HCT116 (cell line): ENCODE measurements around the gene CTU2. TPM values are rescaled to one million over a fixed set of nuclear protein-coding genes. Genes with fewer than 3 reads are reported as not detected.
A peak's percentile ranks its signal among the peaks of the same experiment; 100 is the strongest.

Experiments used
- ATAC-seq: fragments of 200-7000 bp; cut with Tn5 transposase; 2 replicates; pipeline ENCODE4 v1.9.1; 2020; ENCODE audit warnings: mild to moderate bottlenecking, moderate library complexity
- BruUV-seq: library from RNA; stranded (reverse); fragments of 400-500 nt; replicated peaks from 2 replicates; lab custom pipeline; 2021; lab: Mats Ljungman, UMichigan
- CTCF ChIA-PET: fragments of 300-600 bp; sonication (Branson Sonifier 250); formaldehyde crosslinking; loops from one replicate; lab custom pipeline; 2021; ENCODE audit warnings: antibody characterized with exemption; lab: Charles Lee
- POLR2A ChIA-PET: fragments of 300-600, 350-600 bp; sonication (Branson Sonifier 250); formaldehyde crosslinking; loops from one replicate; lab custom pipeline; 2021; ENCODE audit warnings: antibody characterized with exemption; lab: Charles Lee
- RAD21 ChIA-PET, 2 experiments: fragments of 300-600 bp; sonication (Branson Sonifier 250); formaldehyde crosslinking; loops; one replicate each; lab custom pipeline; 2023; ENCODE audit warnings: low total read pairs in 2 of 2; ENCODE audit not compliant: uncharacterized antibody in 2 of 2, unreplicated experiment in 2 of 2, low non-redundant PET in 1 of 2; lab: Charles Lee
- DNase-seq: peaks from one replicate; pipeline ENCODE4 v3.0.0-alpha.2; 2010; ENCODE audit warnings: low read depth, low spot score
- H2AFZ ChIP-seq: fragments of 200-600 bp; shearing (Covaris generic), sonication (generic); 2 replicates; pipeline ENCODE4 v1.6.1; 2017; ENCODE audit warnings: low read depth, mixed run types, mixed read lengths, antibody characterized with exemption, low read length; ENCODE audit not compliant: poor library complexity, severe bottlenecking
- H3K27ac ChIP-seq: 2 replicates; pipeline ENCODE4 v1.5.1; 2012; ENCODE audit warnings: low read depth, low read length
- H3K27me3 ChIP-seq: fragments of 200-600 bp; sonication (generic); 2 replicates; pipeline ENCODE4 v1.6.1; 2016; ENCODE audit warnings: mixed run types, low read length, mixed read lengths; ENCODE audit not compliant: insufficient read depth
- H3K36me3 ChIP-seq, 2 experiments: fragments of 200-500 bp in 1 of 2; fragments of 200-600 bp in 1 of 2; sonication (Bioruptor generic) in 1 of 2; sonication (generic) in 1 of 2; 2 replicates each; pipeline versions ENCODE4 v1.5.1 to v1.6.1; 2014 to 2016; ENCODE audit warnings: low read length in 2 of 2, inconsistent platforms in 1 of 2, mixed read lengths in 1 of 2, mixed run types in 1 of 2; ENCODE audit not compliant: insufficient read depth in 2 of 2, control insufficient read depth in 1 of 2
- H3K4me1 ChIP-seq, 2 experiments: fragments of 200-600 bp in 1 of 2; sonication (generic) in 1 of 2; 2 replicates each; pipeline versions ENCODE4 v1.5.1 to v1.6.1; 2012 to 2017; ENCODE audit warnings: low read length in 2 of 2, inconsistent platforms in 1 of 2, mild to moderate bottlenecking in 1 of 2, mixed read lengths in 1 of 2, mixed run types in 1 of 2, moderate library complexity in 1 of 2; ENCODE audit not compliant: insufficient read depth in 2 of 2, control insufficient read depth in 1 of 2
- H3K4me2 ChIP-seq: fragments of 200-600 bp; sonication (generic); 2 replicates; pipeline ENCODE4 v1.6.1; 2017; ENCODE audit warnings: mixed run types, low read length, mixed read lengths
- H3K4me3 ChIP-seq, 2 experiments: fragments of 200-600 bp in 1 of 2; sonication (generic) in 1 of 2; replicated peaks in 1 of 2; 2 replicates each; pipeline ENCODE4 v1.5.1; 2011 to 2016; ENCODE audit warnings: low read length in 2 of 2, control low read depth in 1 of 2, low read depth in 1 of 2, mild to moderate bottlenecking in 1 of 2, mixed read lengths in 1 of 2, mixed run types in 1 of 2
- H3K79me2 ChIP-seq: fragments of 200-600 bp; sonication (generic); 2 replicates; pipeline ENCODE4 v1.6.1; 2017; ENCODE audit warnings: mild to moderate bottlenecking, mixed run types, low read length, moderate library complexity, mixed read lengths; ENCODE audit not compliant: insufficient read depth
- H3K9ac ChIP-seq: fragments of 200-600 bp; sonication (generic); 2 replicates; pipeline ENCODE4 v1.6.1; 2016; ENCODE audit warnings: low read length, mixed read lengths
- H3K9me2 ChIP-seq: fragments of 200-600 bp; sonication (generic), shearing (Covaris generic); 2 replicates; pipeline ENCODE4 v1.6.1; 2017; ENCODE audit warnings: mixed run types, mild to moderate bottlenecking, moderate library complexity; ENCODE audit not compliant: insufficient read depth
- H3K9me3 ChIP-seq, 2 experiments: fragments of 200-500 bp in 1 of 2; fragments of 200-600 bp in 1 of 2; sonication (Bioruptor generic) in 1 of 2; sonication (generic) in 1 of 2; 2 replicates each; pipeline ENCODE4 v1.6.1; 2014 to 2017; ENCODE audit warnings: low read length in 2 of 2, mixed read lengths in 2 of 2, inconsistent platforms in 1 of 2, low read depth in 1 of 2, mild to moderate bottlenecking in 1 of 2, mixed run types in 1 of 2, moderate library complexity in 1 of 2; ENCODE audit not compliant: control insufficient read depth in 1 of 2, insufficient read depth in 1 of 2
- H4K20me1 ChIP-seq: fragments of 200-600 bp; sonication (generic), shearing (Covaris generic); 2 replicates; pipeline ENCODE4 v1.6.1; 2017; ENCODE audit warnings: mixed run types, mild to moderate bottlenecking, moderate library complexity; ENCODE audit not compliant: insufficient read depth
- CBX3 ChIP-seq: IDR thresholded peaks from 2 replicates; pipeline ENCODE4 v1.6.1; 2012; ENCODE audit warnings: low read depth
- JUND ChIP-seq: IDR thresholded peaks from 2 replicates; pipeline ENCODE4 v1.6.1; 2012
- POLR2AphosphoS5 ChIP-seq: IDR thresholded peaks from 2 replicates; pipeline ENCODE4 v1.6.1; 2011; ENCODE audit warnings: mild to moderate bottlenecking, low read depth, low read length, moderate library complexity
- RAD21 ChIP-seq: IDR thresholded peaks from 2 replicates; pipeline ENCODE4 v1.6.1; 2012; ENCODE audit warnings: low read depth, mild to moderate bottlenecking
- ZFX ChIP-seq: fragments of 450-650 bp; IDR thresholded peaks from 2 replicates; pipeline ENCODE4 v1.6.1; 2017
- intact Hi-C: fragments of 100-400 bp; cut with micrococcal nuclease; formaldehyde crosslinking; loops from 2 replicates; pipeline ENCODE4 v1.10.0; 2022
- total RNA-seq: library from RNA; stranded (reverse); gene quantifications from one replicate; pipeline ENCODE4 v1.2.1, GENCODE V29; 2021; ENCODE audit not compliant: unreplicated experiment
- TF ChIP-seq, protein P1 (sequence below): IDR thresholded peaks from 2 replicates; pipeline ENCODE4 v1.6.1; 2012

CTU2 gene
- total RNA-seq, 1 experiment from 2014 or later = 71.3 TPM

DNA sequence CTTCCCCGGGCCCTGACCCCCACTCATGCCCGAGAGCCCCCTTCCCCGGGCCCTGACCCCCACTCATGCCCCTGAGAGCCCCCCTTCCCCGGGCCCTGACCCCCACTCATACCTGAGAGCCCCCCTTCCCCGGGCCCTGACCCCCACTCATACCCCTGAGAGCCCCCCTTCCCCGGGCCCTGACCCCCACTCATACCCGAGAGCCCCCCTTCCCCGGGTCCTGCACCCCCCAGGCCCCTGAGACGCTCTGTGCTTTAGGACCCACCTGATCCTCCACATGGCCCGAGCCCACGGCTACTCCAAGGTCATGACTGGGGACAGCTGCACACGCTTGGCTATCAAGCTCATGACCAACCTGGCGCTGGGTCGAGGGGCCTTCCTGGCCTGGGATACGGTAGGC is 6.8 kb downstream of the CTU2 start:
- H3K4me3 ChIP-seq = no peak overlapping the region
- peaks cover 35% of the 10 kb centered on the region for H3K79me2 ChIP-seq
- POLR2A ChIA-PET = no interaction called here
- no peaks in the 10 kb centered on the region for H4K20me1 ChIP-seq
- no peak for TF ChIP-seq CBX3
- TF ChIP-seq ZFX = no peak
- TF ChIP-seq, all 23 proteins: peak for 0
- DNase-seq (no peak), ATAC-seq (peak; percentile 4; the same call in 1 of the 2 replicates)
- no TSS peak for BruUV-seq
- CTCF ChIA-PET = no interaction called here
- RAD21 ChIA-PET = no interaction called here
- Histone ChIP-seq H3K9me3 (no peaks in the 10 kb centered on the region), H3K9me2 (no peaks in the 10 kb centered on the region), H3K27me3 (no peaks in the 10 kb centered on the region), H3K4me2 (no peak overlapping the region), H3K4me1 (peaks cover 2 to 5% of the 10 kb centered on the region in 2 experiments; a peak in 1 of 4 replicates), H2AFZ (no peak overlapping the region), H3K36me3 (peaks cover 25 to 49% of the 10 kb centered on the region in 2 experiments; a peak in 3 of 4 replicates), H3K9ac (no peak overlapping the region), H3K27ac (no peak overlapping the region)
- intact Hi-C loops = no loop called here

DNA sequence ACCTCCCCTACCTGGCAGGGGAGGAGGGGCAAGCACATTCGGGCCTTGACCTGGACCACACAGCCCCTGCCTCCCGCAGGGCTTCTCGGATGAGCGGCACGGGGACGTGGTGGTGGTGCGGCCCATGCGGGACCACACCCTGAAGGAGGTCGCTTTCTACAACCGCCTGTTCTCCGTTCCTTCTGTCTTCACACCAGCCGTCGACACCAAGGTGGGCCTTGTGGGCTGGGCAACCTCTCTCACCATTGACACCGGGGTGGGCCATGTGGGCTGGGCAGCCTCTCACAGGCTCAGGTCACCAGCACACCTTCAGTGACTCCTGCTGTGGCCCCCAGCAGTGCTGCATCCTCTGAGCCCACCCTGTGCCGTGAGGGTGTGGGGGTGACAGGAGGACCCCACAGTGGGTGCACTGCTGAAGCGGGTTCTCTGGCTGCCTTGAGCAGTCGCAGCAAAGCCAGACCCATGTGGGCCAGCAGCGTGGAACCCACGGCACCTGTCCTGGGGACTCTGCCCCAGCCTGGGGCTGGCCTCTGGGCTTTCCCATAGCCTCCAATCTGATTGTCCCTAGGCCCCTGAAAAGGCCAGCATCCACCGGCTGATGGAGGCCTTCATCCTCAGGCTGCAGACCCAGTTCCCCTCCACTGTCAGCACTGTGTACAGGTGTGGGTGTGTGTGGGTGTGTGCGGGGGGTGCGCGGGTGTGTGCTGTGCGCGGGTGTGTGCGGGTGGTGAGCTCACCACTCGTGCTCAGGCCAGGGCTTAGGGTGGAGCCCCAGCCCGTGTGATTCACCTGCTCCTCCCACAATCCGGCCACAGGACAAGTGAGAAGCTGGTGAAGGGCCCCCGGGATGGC is 7.5 kb downstream of the CTU2 start:
- Histone ChIP-seq H3K27ac (no peak overlapping the region; the same call in 1 of the 2 replicates), H3K9me2 (no peaks in the 10 kb centered on the region), H3K9me3 (no peaks in the 10 kb centered on the region), H2AFZ (no peak overlapping the region), H3K4me2 (no peak overlapping the region), H4K20me1 (0 out of 2 replicates have a peak, but pooled peaks cover 3% of the 10 kb centered on the region), H3K4me1 (peaks cover 0 to 5% of the 10 kb centered on the region in 2 experiments; a peak in 1 of 4 replicates), H3K9ac (no peak overlapping the region), H3K79me2 (peaks cover 28% of the 10 kb centered on the region), H3K27me3 (no peaks in the 10 kb centered on the region), H3K4me3 (no peak overlapping the region), H3K36me3 (peaks cover 29 to 57% of the 10 kb centered on the region in 2 experiments; a peak in 3 of 4 replicates)
- POLR2A ChIA-PET = no interaction called here
- RAD21 ChIA-PET = no interaction called here
- BruUV-seq = no TSS peak
- DNase-seq (no peak), ATAC-seq (peak; percentile 59)
- CTCF ChIA-PET = interaction anchor here (1.1 kb wide), 1 partner anchor 24 kb away, joined by 5 read pairs; no protein-coding TSS in a partner anchor
- intact Hi-C loops = no loop called here
- TF ChIP-seq RAD21 = no peak
- TF ChIP-seq JUND = no peak
- TF ChIP-seq, protein P1, sequence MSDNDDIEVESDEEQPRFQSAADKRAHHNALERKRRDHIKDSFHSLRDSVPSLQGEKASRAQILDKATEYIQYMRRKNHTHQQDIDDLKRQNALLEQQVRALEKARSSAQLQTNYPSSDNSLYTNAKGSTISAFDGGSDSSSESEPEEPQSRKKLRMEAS = no peak
- peak; percentile 10 for TF ChIP-seq POLR2AphosphoS5
- no peak for TF ChIP-seq CBX3
